Measurements from ENCODE around the gene TMEM198.

TMEM198 gene

DNA sequence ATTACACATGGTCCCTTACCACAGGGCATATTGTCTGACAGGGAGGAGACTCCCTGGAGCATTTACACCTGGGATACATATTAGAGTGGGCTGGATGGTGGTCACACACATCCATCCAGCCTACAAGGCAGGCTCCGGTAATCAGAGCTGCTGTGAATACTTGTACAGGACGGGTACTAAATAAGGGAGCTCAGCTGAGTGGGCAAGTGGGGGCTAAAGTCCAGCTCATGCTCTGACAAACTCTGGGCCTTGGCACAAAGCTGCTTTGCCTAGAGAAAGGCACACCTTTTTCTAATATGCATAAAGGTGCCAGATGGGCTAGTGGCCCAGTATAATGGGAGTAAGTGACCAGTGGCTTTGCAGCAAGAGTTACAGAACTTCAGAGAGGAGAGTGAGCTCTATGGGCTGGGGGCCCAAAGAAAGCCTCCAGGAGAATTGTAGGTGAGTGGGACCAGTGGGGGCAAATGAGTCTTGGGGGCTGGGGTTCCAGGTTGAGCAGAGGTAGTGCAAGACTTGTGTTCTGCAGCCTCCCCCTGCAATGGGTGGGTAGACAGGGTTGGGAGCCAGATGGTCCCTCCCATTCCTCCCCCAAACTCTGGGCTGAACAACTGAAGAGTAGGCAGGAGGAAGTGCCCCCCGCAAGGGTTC lies 1.6 kb downstream of the TMEM198 start:
- no peak for DNase-seq (ENCODE audit: low spot score)

DNA sequence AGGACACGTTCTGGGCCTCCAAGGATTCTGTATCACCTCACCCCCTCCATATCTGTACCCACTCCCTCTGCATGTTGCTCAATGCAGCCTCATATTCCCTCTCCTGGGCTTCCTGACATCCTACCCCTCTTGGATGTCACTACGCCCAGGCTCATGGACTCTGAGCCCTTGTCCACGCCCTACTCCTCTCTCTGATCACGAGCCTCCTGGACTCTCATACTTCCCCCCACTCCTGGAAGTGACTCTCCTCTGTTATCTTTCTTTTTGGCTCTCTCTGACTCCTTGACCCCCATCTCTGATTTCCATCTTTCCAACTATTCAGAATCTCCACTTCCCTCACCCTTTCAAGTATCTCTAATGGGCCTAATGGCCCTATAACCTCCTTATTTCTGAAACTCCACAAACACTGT lies 2.1 kb downstream of the TMEM198 start:
- no peak for DNase-seq (ENCODE audit: low spot score)

DNA sequence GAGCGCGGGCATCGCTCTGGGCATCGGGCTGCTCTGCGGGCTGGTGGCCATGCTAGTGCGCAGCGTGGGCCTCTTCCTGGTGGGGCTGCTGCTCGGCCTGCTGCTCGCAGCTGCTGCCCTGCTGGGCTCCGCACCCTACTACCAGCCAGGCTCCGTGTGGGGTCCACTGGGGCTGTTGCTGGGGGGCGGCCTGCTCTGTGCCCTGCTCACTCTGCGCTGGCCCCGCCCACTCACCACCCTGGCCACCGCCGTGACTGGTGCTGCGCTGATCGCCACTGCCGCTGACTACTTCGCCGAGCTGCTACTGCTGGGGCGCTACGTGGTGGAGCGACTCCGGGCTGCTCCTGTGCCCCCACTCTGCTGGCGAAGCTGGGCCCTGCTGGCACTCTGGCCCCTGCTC lies 3.8 kb downstream of the TMEM198 start:
- DNase-seq (ENCODE audit: low spot score), result no peak

DNA sequence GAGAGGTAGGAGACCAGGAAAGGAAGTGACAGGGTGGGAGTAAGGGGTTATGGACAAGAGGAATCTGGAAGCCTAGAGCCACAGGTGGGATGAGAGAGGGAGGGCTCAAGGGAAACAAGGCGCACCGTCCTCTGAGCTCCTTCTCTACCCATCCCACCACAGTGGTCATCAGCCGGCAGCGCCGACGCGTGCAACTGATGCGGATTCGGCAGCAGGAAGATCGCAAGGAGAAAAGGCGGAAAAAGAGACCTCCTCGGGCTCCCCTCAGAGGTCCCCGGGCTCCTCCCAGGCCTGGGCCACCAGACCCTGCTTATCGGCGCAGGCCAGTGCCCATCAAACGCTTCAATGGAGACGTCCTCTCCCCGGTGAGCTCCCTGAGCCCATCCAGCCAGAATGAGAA lies 5.2 kb downstream of the TMEM198 start:
- DNase-seq (ENCODE audit: low spot score), result no peak

DNA sequence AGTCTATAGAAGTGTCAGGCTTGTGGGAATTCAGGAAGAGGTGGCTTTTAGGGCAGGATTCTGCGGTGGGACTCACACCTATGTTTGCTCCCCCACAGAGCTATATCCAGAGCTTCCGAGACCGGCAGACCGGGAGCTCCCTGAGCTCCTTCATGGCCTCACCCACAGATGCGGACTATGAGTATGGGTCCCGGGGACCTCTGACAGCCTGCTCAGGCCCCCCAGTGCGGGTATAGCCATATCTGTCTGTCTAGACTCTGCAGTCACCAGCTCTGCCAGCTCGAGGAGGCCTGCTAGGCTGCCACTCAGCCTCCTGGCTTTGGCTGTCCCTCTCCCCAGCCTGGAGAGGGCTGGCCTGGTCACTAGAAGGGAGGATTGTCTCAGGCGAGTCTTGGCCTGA lies 5.8 kb downstream of the TMEM198 start:
- DNase-seq (ENCODE audit: low spot score), result no peak

DNA sequence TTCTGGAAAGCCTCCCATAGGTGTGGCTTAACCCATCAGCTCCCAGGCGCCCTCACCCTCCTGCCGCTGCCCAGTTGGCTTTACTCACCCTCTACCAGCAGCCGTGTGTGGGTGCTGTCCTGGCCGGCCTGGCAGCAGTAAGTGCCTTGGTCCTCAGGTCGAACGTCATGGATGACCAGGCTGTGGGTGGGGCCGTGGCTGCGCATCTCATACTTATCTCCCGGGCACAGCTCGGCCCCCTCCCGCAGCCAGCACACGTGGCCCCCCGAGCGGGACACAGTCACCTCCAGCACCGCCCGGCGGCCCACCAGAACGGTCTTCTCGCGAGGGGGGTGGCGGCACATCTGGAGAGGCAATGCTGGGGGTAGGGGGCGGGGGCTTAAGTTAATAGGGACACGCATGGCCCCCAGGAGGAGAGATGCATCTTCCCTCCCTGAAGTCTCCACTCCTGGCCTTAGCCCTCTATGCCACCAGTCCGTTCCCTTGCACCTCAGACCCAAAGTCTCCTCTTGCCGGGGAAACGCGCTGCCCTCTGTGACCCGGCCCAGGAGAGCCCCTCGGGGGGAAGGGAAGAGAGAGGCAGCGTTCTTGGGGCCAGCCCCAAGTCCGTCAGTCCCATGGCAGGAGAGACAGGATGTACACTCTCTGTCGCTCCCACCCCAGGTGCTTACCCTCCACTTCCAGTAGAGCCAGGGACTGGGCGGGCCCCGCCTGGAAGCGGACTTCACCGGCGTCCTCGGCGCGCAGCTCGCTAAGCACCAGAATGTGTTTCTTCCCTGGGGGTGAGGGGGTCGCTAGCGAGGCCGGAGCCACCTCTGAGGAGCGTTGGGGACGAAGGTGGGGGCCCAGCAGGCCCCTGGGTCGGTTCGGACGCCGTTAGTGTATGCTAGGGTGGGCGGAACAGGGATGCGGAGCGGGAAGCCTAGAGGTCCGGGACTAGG lies 7.9 kb downstream of the TMEM198 start:
- DNase-seq (ENCODE audit: low spot score), result no peak

DNA sequence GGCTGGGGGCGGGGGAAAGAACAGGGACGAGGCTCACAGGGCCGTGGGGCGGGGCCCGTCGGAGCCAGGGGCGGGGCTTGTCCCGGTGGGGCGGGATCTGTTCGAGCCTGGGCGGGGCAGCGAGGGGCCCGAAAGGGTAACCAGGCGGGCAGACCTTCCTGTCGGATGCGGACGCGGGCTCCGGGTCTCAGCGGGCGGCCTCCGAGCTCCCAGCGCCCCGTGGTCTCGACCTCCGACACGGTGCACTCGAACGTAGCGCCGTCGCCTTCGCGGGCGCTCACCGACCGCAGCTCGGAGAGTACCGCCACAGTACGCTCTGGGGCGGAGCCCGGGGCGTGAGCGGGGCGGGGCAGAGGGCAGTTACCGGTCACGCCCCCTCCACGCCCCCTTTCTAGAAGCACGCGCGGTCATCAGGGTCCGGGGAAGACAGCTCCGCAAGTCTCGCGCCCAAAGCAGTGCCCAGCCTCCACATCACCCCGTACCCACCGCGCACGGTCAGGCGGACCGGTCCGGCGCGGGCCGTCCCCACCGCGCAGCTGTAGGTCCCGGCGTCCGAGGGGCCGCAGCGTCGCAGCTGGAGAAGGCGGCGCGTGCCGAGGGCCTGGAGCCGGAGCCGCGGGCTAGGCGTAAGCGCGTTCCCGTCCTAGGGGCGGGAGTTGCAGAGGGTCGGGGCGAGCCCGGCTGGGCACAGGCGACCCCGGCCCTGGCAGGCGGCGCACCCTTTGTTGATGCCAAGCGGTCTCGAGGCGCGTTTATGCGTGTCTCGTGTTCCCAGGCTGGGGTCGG lies 8.7 kb downstream of the TMEM198 start:
- DNase-seq (ENCODE audit: low spot score), result peak; percentile 95

DNA sequence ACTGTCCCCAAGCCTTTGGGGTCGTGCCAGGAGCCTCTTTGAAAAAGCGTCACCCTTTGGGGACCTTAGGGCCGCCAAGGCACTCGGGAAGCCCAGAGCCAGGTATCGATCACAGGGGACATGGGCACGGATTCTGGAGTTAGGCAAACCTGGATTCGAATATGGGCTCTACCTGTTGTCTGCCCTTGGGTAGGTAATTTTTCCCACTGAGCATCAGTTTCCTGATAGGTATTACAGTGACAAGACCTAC lies 9.3 kb downstream of the TMEM198 start:
- DNase-seq (ENCODE audit: low spot score), result no peak

DNA sequence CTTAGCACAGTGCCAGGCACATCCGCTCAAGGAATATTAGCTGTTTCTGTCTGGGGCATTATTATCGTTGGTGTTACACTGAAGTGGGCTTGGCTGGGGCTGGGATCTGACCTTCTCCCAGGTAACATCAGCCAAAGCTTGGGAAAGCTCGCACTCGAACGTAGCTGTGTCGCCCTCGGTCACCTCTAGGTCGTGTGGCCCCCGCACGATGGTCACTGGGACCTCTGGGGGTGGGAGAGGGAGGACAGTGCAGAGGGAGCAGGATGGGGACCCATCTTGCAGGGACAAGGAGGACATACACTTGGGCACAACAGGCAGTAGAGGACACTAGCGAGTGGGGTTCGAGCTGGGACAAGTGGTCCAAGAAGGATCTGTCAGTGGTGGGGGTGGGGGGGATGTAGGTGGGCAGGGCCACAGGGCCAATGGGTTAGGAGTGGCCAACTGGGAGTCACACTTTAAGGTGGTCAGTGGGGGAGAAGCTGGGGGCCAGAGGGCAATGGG lies 9.7 kb downstream of the TMEM198 start:
- no peak for DNase-seq (ENCODE audit: low spot score)

DNA sequence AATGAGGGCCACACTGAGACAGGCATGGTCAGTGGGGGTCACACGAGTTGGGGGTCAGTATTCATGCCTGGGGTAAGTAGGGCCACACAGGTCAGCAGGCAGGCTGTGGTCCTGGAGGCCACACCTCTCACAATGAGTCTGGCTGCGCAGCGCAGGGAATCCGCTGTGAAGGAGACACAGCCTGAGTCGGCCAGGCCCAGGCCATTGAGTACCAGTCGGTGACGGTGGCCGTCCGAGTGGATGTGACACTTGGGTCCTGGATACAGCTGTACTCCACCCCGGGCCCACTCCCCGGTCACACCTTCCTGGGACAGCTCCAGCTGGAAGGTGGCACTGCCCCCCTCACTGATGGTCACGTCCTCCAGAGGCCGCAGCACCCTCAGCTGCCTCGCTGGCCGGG lies 10.5 kb downstream of the TMEM198 start:
- DNase-seq (ENCODE audit: low spot score), result no peak

DNA sequence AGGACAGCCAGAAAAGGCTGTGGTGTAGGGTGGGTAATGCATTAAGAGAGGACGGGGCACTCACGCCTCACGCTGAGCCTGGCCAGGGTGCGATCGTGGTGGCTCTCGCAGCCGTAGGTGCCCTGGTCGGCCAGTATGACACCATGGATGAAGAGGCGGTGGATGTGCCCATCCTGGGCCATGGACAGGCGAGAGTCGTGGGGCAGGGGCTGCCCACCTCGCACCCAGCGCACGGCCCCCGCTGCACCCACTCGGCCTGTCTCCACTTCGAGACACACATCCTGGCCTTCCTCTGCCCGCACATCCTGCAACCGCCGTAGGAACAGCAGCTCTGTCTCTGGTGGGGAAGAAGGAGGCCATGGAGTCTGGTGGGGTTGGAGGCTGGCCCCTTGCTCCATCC lies 12.1 kb downstream of the TMEM198 start:
- no peak for DNase-seq (ENCODE audit: low spot score)

DNA sequence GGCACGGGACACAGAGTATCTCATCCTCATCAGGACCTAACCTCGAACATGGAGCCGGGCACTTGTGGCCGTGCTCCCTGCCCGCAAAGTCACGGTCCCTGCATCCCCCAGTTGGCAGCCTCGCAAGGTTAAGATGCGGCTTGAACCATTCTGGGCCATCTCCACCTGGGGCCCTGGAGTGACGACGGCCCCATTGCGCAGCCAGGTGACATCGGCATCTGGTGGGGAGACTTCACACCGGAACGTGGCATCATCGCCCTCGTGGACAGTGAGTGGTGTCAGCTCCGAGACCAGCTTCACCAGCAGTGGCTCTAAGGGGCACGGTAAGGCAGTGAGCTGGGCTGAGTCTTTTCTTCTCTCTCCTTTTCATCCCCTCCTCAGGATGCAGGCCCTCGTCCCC lies 12.6 kb downstream of the TMEM198 start:
- no peak for DNase-seq (ENCODE audit: low spot score)

DNA sequence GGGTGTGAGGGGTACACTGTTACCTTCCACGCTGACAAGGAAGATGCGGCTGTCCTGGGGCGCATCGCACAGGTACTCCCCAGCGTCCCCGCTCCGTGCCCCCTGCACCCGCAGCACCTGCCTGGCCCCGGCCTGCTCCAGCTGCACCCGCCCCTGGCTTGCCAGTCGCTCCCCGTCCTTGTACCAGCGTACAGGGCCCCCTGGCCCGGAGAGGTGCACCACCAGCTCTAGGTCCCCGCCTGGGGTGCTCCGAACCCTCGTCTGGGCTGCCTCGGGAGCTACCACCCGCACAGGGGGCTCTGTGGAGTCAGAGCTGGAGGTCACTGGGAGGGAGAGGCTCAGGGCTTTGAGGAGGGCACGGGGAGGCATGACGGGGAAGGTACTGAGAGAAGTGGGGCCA lies 13.5 kb downstream of the TMEM198 start:
- no peak for DNase-seq (ENCODE audit: low spot score)

DNA sequence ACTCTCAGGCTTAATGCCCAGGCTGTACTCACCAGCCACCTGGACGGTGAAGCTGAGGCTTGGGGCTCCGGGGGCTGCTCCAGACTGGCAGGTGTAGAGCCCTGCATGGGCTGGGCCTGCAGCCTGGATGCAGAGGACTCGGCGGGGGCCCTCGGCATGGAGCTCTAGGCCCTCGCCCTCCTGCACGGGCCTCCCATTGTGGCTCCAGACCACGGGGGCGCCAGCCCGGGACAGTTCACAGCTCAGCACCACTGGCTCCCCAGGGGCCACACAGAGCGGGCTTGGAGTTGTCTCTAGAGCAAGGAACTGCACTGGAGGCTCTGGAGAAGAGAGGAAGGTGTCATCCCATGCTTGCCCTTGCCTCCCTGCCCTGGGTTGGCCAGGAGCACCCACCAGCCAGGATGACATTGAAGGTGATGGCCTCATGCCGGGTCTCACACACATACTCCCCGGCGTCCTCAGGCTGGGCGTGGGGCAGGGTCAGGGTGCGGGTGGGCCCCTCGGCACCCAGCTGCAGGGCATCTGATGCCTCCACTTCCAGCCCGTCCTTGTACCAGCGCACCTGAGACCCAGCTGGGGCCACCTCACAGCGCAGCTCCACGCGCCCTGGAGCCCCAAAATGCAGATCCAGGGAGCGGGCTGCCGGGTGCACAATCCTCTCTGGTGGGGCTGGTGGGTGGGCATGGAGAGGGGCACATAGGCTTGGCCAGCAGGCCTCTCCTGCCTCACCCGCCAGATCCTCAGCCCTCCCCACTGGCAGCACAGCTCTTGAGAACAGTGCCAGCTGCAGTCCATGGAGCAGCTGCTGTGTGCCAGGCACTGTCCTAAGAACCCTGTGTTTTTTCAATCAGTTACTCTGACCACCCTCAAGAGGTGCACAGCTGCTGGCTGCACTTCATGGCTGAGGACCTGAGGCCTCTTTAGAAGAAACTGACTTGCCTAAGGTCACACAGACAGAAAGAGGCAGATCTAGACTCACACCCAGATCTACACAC lies 14.3 kb downstream of the TMEM198 start:
- no peak for DNase-seq (ENCODE audit: low spot score)

DNA sequence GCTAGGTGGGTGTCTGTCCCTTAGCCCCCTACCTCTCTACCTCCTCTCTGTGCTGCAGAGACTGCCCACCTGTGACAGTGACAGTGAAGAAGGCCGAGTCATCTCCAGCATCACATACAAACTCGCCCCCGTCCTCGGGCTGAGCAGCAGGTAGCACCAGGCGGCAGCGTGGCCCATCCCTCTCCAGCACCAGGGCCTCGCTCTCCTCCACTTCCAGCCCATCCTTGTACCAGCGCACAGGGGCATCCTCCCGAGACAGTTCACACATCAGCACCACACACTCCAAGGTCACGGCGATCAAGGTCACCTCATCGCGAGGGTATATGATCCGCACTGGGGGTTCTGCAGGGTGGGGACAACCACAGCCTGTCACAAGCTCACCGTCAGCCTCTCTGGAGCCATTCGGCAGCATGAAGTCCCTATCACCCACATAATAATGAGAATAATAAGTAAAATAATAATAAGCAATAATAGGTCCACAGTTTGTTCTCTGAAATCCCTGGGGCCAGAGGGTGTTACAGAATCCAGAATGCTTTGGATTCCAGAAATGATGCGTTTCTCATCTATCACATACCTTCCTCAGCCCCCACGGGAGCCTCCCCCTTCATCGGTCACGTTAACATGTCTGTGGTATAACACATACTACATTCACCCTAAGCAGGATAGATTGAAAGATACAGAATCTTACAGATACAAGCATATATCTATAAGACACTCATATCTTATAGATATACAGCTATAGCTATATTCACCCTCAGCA lies 15.5 kb downstream of the TMEM198 start:
- no peak for DNase-seq (ENCODE audit: low spot score)

DNA sequence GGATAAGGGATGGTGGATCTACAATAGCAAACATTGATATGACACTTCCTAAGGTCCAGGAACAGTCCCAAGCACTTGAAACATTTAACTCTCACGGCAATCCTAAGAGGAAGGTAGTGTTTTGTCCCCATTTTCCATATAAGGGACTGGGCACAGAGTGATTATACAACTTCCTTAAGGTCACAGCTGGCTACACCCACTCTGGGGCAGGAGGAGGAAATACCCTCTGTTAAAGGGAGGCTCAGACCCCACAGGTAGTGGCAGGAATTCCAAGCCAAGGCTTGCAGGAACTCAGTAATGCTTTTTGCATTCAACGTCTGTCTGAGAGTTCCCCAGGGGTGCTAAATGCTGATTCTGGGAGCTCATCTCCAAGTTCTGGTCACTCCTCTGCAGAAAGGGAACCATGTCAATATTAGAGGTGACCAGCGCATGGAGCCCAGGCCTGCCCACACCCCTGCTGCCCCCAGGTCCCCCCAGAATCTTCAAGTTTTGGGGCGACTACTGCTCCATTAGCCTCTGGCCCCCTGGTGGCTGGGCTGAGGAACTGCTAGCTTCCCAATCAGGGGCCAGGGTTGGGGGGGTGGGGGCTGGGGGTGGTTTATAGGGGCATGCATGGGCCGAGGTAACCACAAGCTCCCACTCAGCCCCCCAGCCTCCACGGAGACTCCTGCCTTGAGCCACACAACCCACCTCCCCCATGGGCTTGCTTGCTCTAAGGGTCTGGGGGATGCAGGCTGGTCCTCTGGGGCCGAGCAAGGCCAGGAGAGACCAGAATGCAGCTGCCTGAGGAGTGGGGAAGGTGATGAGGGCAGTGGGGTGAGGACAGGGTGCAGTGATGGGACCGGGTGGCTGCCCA lies 16.4 kb downstream of the TMEM198 start:
- no peak for DNase-seq (ENCODE audit: low spot score)

DNA sequence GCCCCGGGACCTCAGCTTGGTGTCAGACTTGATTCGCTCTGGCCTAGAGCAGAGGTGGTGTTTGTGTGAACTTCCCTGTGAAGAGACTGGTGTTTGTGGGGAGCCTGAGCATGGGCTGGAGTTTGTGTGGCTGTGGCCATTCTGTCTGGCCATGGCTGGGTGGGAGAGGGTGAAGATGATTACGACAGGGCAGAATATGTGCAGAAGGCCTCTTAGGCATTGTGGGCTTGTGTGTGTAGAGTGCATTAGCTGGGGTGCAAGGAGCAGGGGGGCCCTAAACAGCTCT lies 17.0 kb downstream of the TMEM198 start:
- no peak for DNase-seq (ENCODE audit: low spot score)

DNA sequence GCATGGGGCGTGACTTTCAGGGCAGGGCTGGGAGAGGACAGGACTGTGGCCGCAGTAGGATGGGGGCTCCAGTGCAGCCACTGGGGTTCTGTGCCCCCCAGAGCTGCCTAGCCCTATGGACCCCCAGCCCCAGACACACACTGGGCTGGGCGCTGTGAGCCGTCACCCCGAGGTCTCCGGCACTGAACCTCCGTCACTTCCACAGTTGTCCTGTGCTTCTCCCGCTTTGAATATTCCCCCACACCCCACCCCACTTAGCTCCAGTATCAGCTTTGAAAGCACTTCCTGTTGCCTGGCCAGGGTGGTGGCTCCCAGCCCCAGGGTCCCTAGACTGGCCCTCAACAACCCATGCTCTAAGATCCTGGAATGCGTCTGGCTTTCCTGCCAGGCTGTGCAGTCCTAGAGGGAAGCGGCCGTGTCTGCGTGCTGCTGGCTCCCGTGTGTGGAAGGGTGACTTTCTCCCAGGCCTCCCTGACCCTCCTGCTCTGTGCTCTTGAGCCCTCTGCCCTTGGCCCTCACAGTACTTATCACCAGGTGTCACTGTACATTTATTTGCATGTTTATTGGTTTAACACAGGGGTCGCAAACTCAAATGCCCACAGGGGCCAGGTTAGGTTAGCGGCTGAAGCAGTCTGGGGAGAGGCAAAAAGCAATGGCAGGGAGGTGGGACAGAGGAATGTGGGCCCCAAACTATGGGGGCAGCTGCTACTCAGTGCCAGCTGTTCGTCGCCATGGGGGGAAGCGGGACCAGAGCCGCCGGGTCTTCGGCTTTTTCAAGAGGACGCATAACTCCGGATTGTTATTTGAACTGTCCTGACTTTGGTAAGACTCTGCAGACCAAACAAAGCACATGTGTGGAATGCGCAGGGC lies 17.6 kb downstream of the TMEM198 start:
- no peak for DNase-seq (ENCODE audit: low spot score)

All from ecto neural progenitor cell (in vitro differentiated cells).